HT-29 (cell line): Measurements from ENCODE around the gene MFAP1. TPM values are rescaled to one million over a fixed set of nuclear protein-coding genes. Genes with fewer than 3 reads are reported as not detected.
"Not testable (repeated sequence)": the region's sequence is repeated elsewhere in the genome, so short reads cannot be mapped to it uniquely, and the experiment has no call there.

Source experiments
- DNase-seq: peaks from one replicate; pipeline ENCODE4 v3.0.0-alpha.2; 2015; ENCODE audit warnings: low spot score
- total RNA-seq: library from RNA; depleted of rRNA; stranded (reverse); fragments of >200 nt; shearing (Covaris generic); gene quantifications from 2 replicates; pipeline ENCODE4 v1.2.3, GENCODE V29; 2014

The MFAP1 gene
- total RNA-seq, 1 experiment from 2014 or later, result 10.9 TPM

DNA sequence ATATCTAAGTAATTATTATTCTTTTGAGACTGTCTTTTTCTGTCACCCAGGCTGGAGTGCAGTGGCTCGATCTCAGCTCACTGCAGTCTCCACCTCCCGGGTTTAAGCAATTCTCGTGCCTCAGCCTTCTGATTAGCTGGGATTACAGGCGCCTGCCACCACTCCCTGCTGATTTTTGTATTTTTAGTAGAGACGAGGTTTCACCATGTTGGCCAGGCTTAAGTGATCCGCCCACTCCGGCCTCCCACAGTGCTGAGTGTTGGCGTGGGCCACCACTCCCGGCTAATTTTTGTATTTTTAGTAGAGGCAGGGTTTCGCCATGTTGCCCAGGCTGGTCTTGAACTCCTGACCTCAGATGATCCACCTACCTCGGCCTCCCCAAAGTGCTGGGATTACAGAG is 815 bp upstream of the MFAP1 start:
- not testable (repeated sequence) for DNase-seq

- DNase-seq, result no peak
Measured at GRCh38 chr15:43821505-43821904, 3.0 kb downstream of the MFAP1 start.

DNA sequence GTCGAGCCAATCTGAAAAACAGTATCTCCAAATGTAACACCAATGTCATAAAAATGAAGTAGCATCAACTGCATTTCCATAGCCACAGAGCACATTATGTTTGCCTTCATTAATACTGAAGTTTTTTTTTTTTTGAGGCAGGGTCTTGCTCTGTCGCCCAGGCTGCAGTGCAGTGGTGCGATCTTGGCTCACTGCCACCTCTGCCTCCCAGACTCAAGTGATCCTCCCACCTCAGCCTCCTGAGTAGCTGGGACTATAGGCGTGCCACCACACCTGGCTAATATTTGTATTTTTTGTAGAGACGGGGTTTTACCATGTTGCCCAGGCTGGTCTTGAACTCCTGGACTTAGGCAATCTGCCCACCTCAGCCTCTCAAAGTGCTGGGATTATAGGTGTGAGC is 9.4 kb downstream of the MFAP1 start:
- not testable (repeated sequence) for DNase-seq

GRCh38 chr15:43808960-43809678 is 15.4 kb downstream of the MFAP1 start:
- no peak for DNase-seq

DNA sequence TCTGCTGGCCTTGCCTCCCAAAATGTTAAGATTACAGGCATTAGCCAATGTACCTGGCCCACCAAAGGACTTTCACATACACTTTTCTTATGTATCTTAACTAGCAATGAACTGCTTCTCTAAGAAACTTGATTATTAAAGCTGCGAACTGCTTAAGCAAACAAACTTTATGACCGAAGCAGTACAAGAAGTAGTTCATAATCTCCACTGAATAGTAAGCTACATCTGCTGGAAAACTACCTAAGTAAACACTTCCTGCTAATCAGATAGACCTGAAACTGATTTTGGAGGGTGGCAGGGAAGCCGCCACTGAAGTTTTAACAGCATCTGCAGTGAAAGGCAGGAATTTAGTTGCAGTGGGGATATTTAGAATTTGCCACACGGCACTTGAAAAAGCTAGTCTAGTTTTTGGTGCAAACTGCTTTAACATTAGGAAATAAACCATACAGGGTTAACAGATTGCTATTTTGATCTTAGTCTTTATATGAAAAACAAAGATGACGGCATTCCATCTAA is 16.0 kb downstream of the MFAP1 start:
- DNase-seq, result no peak

DNA sequence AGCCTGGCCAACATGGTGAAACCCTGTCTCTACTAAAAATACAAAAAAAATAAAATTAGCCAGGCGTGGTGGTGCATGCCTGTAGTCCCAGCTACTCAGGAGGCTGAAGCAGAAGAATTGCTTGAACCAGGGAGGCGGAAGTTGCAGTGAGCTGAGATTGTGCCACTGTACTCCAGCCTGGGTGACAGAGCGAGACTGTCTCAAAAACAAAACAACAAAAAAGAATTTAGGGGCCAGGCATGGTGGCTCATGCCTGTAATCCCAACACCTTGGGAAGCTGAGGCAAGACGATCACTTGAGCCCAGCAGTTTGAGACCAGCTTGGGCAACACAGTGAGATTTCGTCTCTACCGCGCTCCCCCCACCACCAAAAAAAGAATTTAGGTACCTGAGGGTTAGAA is 21.8 kb downstream of the MFAP1 start:
- DNase-seq, result not testable (repeated sequence)

GRCh38 chr15:43800286-43801141 is 24.0 kb downstream of the MFAP1 start, which contains the start of gene HYPK:
Gene HYPK (plus strand): TSS chr15:43800599. CDS start chr15:43800623, 24 bp downstream.
- peak; percentile 94 for DNase-seq

- no peak for DNase-seq
Measured at GRCh38 chr15:43799945-43800285, 24.6 kb downstream of the MFAP1 start, which contains the start of gene SERINC4. Gene SERINC4 (minus strand): TSS chr15:43800220. CDS start chr15:43799986, 234 bp downstream.

DNA sequence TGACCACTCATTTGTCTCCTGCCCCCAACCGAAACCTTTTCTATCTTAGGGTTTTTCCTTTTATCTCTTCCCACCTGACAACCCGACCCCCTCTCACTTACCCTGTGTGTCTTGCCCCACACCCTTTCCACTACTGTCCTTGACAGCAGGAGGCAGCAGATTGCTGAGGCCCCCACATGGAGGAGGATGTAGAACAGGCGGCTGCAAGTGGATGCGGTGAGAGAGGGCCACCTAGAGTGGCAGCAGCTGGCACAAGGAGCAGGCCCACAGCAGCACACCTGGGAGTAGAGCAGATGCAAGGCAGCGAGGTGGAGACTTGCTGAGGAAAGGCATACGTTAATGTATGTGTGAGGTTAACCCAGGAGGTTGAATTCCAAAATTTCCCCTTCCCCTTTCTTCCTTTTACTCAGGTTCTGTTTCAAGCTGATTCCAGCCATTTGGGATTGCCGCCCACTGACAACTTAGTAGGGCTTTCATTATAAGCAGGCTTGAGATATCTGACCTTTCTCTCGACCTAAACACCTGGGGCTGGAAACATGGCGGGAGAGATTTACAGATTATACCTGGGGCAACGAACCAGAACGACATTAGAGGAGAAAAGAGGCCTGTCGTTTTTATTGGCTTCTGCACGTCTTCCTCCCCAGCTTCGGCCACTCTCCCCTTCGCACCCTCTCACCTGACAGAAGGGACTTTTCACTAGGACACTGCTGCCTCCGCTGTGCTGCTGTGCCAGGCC is 25.1 kb downstream of the MFAP1 start:
- peak; percentile 24 for DNase-seq

- DNase-seq, result no peak
Measured at GRCh38 chr15:43796566-43796965, 27.9 kb downstream of the MFAP1 start.

- DNase-seq, result no peak
Measured at GRCh38 chr15:43795997-43796396, 28.5 kb downstream of the MFAP1 start.

DNA sequence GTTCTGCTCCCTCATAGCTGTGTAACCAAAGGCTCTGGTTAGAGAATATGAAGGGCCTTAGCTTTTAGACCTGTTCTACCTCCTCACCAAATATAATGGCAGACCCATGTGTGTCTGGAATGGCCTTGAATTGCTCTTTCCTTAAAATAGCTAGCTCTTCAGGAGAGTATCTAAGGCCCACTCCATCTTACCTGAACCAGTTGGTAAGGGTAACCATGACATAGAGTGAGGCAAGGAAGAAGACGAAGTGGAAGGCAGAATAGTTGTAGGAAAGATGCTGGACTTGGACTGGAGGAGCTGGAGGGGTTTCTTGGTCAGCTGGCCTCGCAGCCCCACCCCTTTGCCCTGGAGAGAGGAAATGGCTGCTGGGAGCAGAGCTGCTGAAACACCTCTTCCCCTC is 29.3 kb downstream of the MFAP1 start:
- no peak for DNase-seq

DNA sequence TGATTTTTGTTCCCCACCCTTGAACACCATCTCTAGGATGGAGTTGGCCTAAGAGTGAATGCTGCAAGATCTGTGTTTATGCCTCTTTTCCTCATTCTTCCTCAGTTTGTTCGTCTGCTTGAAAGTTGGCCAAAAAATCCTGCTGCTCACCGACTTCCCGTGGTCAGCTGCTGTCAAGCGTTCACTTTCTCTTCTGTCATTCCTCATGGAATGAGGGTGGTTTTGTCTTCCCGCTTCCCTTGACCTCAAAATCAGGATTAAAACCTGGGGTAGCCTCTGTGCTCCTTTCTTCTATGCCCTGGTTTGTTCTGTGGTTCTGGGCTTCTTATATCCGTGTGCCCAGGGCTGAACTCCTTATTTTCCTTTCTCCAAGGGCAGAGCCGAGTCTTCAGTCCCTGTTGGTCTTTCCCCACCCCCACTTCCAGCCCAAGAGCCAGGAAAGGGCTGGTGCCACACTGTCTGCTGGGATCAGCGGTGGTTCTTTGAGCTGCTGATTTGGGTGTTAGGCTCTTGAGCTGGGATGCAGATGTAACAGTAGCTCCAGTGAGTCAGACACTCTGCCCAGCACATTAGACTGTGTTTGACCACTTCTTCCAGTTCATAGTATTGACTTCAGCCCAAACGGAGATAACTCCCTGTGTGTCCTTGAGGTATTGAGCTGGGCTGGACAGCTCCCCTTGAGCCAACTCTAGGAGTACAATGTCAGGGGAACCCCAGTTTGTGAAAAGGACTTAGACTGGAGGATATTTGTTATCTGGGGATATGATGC is 30.0 kb downstream of the MFAP1 start:
- DNase-seq, result no peak

- no peak for DNase-seq
Measured at GRCh38 chr15:43793647-43794046, 30.8 kb downstream of the MFAP1 start.

DNA sequence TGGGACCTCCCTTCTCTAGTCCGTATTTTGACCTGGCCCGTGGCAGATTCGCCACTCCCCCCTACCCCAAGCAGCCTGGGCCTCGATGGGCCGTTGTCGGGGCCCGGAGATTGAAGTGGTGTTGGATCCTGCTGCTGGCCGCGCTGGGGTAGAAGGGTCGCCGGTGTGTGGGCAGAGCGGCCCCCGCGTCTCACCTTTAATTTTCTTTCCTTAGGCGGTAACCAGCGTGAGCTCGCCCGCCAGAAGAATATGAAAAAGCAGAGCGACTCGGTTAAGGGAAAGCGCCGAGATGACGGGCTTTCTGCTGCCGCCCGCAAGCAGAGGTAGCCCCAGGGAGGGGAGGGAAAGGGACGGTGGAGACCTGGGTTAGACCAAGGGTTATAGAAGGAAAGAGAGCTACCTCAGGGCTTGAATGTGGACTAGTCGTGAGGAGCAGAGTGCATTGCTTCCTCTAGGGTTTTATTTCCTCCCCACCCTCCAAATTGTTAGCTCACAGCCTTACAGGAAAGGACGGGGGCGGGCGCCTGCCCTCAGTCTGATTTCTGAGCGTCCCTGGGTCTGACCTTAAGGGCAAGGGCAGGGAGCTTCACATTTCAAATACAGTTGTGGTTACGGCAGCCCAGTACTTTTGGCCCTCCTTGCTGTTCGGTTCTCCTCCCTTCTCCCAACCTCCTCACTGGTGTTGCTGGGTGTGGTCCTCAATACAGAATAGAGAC is 31.6 kb downstream of the MFAP1 start:
- DNase-seq, result peak; percentile 51

GRCh38 chr15:43791993-43792760 is 32.3 kb downstream of the MFAP1 start, which contains the start of gene SERF2:
Gene SERF2 (plus strand): TSS chr15:43792320. CDS start chr15:43792377, 57 bp downstream.
- peak; percentile 99 for DNase-seq

DNA sequence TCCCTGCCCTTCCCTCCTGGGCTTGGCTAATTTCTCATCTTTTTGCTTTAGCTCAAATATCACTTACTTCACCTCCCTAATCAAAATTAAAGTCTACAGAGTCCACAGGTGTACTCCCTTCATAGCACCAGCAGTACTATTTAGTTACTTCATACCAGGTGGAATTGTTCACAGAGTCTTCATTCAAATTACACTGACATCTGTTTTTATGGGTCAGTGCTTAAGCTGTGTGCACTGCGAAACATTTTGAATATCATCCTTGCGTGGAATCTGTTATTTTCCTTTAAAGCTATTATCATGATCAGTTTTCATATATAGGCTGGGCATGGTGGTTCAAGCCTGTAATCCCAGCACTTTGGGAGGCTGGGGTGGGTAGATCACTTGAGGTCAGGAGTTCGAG is 35.1 kb downstream of the MFAP1 start:
- DNase-seq, result no peak

DNA sequence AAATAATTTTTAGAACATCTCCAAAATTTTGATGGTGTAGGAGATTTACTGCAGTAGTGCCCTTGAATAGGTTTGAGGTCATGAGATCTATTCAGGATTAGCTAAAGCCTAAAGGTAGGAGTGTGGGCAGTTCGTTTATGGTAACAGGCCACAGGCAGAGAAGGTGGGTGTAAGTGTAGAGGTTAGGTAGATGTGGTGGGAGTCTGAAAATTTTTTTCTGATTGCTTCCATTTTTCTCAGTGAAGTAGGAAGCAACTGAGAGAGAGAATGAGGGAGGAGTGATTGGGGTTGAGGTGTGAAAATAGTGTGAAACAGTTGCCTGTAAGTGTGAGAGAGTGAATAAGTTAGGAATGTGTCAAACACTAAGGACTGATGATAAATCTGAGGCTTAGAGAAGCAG is 45.5 kb downstream of the MFAP1 start:
- no peak for DNase-seq

DNA sequence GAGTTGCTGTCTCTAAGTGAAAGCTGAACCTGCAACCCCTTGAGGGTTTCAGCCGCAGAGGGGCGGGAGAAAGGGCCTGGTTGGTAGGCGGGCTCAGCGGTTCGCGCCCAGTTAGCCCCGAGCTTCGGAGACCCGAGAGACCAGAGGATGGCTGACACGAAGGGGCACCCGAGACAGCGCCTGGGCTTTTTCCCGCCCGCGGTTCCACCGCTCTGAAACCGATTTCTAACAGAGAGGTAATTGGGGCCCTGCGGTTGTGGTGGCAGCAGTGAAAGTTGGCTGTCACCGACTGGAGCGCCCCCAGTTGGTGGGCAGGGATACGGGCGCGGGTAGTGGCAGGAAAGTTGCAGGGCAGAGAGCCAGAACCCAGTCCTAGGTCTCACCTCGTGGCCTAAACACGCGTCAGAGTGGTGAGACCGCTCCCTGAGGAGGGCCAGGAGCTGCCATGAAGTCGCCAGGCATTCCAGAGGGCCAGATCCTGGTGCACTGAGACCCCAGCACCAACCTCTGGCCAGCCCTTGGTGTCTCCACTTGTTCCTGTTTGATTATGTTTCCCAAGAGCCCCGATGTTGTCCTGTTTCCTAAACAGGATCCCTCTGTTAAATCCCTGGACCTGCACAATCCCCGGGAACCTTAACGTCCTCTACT is 47.1 kb downstream of the MFAP1 start:
- peak; percentile 96 for DNase-seq
